Suppressor macrophage (primary cell): Measurements from ENCODE around the gene FUT1.
"Not testable (repeated sequence)": the region's sequence is repeated elsewhere in the genome, so short reads cannot be mapped to it uniquely, and the experiment has no call there.

ENCODE experiments used
- DNase-seq, 4 experiments: peaks; one replicate each; pipeline ENCODE4 v3.0.0-alpha.2; 2020 to 2022
- total RNA-seq, 17 experiments: gene quantifications; one replicate each; lab custom pipeline; 2026; ENCODE audit warnings: mixed read lengths in 6 of 17, inconsistent platforms in 3 of 17; lab: John Stamatoyannopoulos, UW

Gene FUT1
- total RNA-seq, result 0 to 2.1 (median 0.11) reads per million in 17 experiments

- DNase-seq, result peak; percentile 17 to 66 (median 42)
These were observed at the start of gene FUT1 for GRCh38 chr19:48752496-48753365. TSS of gene FUT1 (minus strand) at chr19:48752641. CDS start at chr19:48751281, 1,360 bp downstream.

- DNase-seq, result no peak
These were observed 47.2 kb upstream of the FUT1 start for GRCh38 chr19:48799358-48800300.

- DNase-seq, result no peak
These were observed 46.5 kb upstream of the FUT1 start for GRCh38 chr19:48798937-48799336.

GRCh38 chr19:48797103-48797502 is 44.7 kb upstream of the FUT1 start:
- no peak for DNase-seq

- DNase-seq, result no peak
These were observed 44.0 kb upstream of the FUT1 start for GRCh38 chr19:48796298-48797083.

- DNase-seq, result no peak
These were observed 43.2 kb upstream of the FUT1 start for GRCh38 chr19:48795685-48796070.

GRCh38 chr19:48795055-48795684 is 42.7 kb upstream of the FUT1 start:
- DNase-seq, result peak; percentile 94 to 96 (median 95)

GRCh38 chr19:48794291-48794690 is 41.9 kb upstream of the FUT1 start:
- DNase-seq, result no peak

- DNase-seq, result no peak
These were observed 40.8 kb upstream of the FUT1 start for GRCh38 chr19:48793271-48793670.

GRCh38 chr19:48787331-48787730 is 34.9 kb upstream of the FUT1 start:
- DNase-seq, result not testable (repeated sequence)

GRCh38 chr19:48786422-48786821 is 34.0 kb upstream of the FUT1 start:
- DNase-seq, result not testable (repeated sequence)

GRCh38 chr19:48784527-48784926 is 32.1 kb upstream of the FUT1 start:
- DNase-seq, result peak in 1 of 4 experiments; percentile 10

- peak; percentile 76 to 89 (median 84) for DNase-seq
These were observed 28.4 kb upstream of the FUT1 start for GRCh38 chr19:48780631-48781391.

- no peak for DNase-seq
These were observed 27.2 kb upstream of the FUT1 start for GRCh38 chr19:48779636-48780035.

GRCh38 chr19:48777720-48778119 is 25.3 kb upstream of the FUT1 start:
- DNase-seq, result no peak

- DNase-seq, result no peak
These were observed 24.7 kb upstream of the FUT1 start for GRCh38 chr19:48777139-48777538.

- no peak for DNase-seq
These were observed 20.1 kb upstream of the FUT1 start for GRCh38 chr19:48772503-48772953.

GRCh38 chr19:48770734-48771472 is 18.5 kb upstream of the FUT1 start:
- DNase-seq, result no peak

- DNase-seq, result no peak
These were observed 17.8 kb upstream of the FUT1 start for GRCh38 chr19:48770266-48770665.
